OCI-LY7 (cell line): ENCODE data around the gene CTNND2.

Experiments used
- EZH2phosphoT487 ChIP-seq: fragments of 200-600 bp; sonication (generic); IDR thresholded peaks from 2 replicates; pipeline ENCODE4 v1.6.1; 2018; ENCODE audit warnings: low read depth, borderline replicate concordance, mild to moderate bottlenecking, mixed run types, antibody characterized with exemption, low read length, moderate library complexity, mixed read lengths
- TF ChIP-seq, protein P1 (sequence below): fragments of 200-600 bp; sonication (generic); conservative IDR thresholded peaks from 2 replicates; pipeline ENCODE4 v1.5.1; 2014; ENCODE audit warnings: mild to moderate bottlenecking, antibody characterized with exemption, low read length, moderate library complexity, mixed read lengths

- TF ChIP-seq, protein P1, sequence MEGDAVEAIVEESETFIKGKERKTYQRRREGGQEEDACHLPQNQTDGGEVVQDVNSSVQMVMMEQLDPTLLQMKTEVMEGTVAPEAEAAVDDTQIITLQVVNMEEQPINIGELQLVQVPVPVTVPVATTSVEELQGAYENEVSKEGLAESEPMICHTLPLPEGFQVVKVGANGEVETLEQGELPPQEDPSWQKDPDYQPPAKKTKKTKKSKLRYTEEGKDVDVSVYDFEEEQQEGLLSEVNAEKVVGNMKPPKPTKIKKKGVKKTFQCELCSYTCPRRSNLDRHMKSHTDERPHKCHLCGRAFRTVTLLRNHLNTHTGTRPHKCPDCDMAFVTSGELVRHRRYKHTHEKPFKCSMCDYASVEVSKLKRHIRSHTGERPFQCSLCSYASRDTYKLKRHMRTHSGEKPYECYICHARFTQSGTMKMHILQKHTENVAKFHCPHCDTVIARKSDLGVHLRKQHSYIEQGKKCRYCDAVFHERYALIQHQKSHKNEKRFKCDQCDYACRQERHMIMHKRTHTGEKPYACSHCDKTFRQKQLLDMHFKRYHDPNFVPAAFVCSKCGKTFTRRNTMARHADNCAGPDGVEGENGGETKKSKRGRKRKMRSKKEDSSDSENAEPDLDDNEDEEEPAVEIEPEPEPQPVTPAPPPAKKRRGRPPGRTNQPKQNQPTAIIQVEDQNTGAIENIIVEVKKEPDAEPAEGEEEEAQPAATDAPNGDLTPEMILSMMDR, result no peak
- no peak for TF ChIP-seq EZH2phosphoT487
Measured at GRCh38 chr5:11452852-11453251, 451.4 kb downstream of the CTNND2 start.
